SIG-M5 treated with dmso at 0.1 percent for 504 hours (cell line): ENCODE data around the gene TRAM2.

Source experiments
- DNase-seq: peaks from one replicate; lab custom pipeline; 2025; ENCODE audit not compliant: unreplicated experiment; lab: John Stamatoyannopoulos, UW

The TRAM2 gene

DNA sequence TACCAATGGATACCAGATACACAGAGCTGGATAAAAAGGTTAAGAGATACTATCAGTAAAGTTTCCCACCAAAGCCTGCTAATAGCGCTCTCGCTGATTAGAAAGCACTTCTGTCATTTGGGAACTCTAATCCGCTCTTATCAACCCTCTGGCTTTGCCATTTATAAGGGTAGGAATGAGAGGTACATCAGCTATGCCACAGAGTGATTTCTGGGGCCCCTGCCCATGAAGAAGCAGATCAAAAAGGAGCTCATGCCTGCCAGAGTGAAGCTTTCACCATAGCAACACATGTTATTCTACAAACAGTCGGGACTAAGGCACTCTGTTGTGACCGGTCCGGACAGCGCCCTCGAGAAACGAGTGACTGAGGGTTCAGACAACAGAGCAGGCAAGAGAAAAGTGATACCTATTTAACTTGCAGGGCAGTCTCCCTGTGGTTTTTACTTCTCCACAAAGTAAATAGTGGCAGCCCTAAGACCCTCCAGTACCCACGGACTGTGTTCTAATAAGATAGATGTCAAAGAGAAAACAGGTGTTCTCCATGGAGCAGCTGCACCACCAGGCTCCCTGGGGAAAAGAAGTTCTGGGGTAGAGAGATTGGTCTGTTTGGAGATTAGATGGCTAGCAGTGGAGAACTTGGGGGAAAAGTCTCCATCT, 5.6 kb downstream of the TRAM2 start:
- no peak for DNase-seq

GRCh38 chr6:52570291-52570700, 6.6 kb downstream of the TRAM2 start:
- DNase-seq, result no peak

DNA sequence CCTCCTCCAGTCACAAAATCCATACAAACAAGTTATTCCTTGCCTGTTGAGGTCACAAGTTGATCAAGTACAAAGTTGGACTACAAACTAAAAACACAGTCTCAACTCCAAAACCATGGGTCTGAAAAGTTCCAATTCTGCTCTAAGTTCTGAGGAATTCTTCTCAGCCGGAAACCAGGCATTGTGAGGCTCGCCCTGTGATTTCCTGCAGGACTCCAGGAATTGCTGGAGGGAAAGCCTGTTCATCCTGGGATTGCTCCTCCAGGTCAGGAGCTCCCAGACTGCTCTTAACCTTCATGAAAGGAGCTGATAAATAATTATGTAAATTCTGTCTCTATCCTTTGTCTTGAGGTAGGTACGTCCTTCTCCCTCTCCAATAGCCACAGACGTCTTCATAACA, 8.5 kb downstream of the TRAM2 start:
- DNase-seq, result no peak

- no peak for DNase-seq
These were observed 10.0 kb downstream of the TRAM2 start for GRCh38 chr6:52566853-52567279.

- DNase-seq, result no peak
These were observed 10.7 kb downstream of the TRAM2 start for GRCh38 chr6:52566201-52566600.

- DNase-seq, result no peak
These were observed 12.0 kb downstream of the TRAM2 start for GRCh38 chr6:52564856-52565255.

DNA sequence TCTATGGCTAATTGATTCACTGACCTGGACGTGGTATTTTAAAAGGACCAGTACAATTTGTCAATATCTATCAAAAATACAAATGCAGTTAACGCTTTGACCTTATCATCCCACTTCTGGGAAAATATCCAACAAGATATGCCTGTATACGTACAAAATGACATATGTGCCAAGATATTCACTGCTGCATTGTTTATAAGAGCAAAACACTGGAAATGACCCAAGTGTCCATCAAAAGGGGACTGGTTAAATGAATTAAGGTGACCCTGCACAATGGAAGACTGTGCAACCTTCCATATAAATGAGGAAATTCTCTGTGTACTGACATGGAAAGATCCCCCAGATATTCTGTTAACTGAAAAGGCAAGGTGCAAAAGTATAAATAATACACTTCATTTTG, 13.9 kb downstream of the TRAM2 start:
- DNase-seq, result no peak

- DNase-seq, result no peak
These were observed 16.4 kb downstream of the TRAM2 start for GRCh38 chr6:52560462-52560861.

DNA sequence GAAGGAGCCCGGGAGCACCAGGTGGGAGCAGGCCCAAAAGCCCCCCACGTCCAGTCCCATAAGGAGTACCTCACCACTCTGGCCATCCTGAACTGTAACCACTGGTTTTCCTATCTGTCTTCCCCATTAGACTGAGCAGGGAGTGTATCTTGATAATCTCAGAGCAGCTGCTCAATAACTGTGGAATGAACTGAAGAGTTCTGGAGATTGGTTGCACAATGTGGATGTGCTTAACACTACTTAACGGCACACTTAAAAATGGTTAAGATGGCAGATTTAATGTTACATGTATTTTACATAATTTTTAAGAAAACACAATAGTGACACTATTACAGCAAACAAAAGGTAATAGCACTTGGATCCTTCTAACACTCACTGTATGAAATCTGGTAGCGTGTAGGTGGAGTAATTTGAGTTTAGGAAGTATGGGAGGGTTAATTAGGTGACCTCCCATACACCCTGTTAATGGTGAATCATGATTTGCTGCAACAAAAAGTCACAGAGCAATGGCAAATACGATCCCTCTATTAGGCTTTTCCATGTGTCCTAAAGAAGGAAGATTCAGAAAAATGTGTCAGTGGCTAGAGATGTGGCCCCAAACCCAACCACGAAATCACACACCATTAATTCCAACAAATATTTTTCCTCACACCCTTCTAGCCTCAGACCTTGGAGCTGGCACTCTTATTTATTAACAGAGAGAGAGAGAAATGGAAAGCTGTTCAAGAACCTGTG, 18.4 kb downstream of the TRAM2 start:
- no peak for DNase-seq

DNA sequence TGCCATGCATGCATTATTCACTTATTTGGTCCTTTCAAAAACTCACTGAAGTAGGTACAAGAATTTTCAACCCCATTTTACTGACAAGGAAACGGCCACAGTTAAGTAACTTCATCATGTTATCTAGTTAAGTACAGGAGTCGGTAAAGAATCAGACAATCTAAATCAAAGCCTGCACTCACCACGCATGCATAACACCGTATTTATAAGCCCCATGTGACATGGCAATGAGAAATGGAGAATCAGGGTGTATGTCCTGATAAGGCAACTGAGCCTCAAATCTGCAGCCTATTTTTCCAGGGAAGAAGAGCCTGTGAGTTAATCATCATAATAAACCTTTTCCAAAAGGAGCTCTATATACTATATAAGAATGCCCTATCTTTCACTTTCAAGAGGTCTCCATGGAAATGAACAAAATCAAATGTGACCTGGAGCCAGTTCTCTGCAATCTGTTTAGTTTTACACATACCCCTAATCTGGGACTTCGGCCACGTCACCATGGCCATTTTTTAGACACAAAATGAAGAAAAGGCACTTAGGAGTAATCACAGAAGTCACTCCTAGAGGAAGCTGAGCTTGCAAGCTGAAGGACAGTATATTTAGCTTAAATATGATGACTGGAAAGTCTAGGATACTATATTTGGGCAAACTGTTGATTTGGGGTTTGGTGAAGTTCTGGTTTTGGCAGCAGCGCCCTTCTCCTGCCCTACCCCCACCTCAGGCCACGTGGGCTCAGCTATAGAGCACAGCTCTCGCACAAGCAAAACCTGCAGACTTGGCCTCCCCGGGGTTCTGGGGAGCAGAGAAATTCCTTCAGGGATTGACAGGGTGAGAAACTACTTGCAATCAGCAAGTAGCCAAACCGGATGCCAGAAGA, 19.2 kb downstream of the TRAM2 start:
- DNase-seq, result no peak

DNA sequence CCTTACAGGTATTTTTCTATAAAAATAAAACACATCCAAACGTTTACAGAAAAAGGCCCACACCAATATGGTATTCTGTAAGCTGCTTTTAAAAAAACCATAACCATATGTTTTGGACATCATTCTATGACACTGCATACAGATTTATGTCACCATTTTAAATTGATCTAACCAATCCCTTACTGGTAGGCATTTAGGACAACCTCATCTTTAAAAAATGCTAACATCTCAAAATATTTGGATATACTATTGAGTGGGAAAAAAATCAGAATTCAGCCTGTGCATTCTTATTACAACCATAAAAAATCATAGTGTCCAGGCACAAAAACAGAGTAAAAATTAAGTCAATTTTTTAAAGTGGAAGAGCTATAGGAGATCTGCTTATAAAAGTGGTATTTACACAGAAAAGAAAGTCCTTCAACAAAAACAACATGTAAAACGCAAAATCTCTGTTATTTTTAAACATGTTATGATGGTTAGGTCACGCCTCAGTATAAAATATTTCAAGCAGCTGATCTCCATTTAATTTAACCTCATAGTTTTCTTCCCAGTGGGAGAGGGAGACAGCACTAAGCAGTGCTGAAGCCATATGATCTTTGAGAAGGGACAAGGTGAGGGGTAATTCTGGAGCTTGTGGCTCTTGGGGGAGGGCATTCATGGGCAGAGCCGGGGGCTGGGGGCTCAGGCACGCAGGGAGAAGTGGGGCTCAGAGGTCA, 21.2 kb downstream of the TRAM2 start:
- DNase-seq, result no peak

DNA sequence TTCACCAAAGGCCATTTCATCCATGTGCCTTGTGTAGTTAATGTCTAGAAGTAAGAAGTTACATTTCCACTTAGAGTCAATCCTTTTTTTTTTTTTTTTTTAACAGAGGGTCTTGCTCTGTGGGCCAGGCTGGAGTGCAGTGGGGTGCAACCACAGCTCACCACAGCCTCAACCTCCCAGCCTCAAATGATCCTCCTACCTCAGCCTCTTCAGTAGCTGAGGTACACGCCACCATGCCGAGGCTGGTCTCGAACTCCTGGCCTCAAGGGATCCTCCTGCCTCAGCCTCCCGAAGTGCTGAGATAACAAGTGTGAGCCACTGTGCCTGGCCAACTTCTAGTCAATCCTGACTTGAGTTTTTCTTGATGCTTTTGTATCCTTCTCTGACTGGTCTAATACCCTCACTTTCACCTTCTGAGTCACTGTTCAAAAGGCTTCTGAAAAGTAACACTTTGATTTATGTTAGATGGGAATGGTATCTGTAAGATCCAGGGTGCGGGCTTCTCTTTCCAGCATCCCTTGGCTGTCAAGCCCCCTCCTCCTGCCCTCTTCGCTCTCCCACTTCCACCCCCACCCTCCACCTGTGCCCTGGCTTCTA, 22.1 kb downstream of the TRAM2 start:
- no peak for DNase-seq

DNA sequence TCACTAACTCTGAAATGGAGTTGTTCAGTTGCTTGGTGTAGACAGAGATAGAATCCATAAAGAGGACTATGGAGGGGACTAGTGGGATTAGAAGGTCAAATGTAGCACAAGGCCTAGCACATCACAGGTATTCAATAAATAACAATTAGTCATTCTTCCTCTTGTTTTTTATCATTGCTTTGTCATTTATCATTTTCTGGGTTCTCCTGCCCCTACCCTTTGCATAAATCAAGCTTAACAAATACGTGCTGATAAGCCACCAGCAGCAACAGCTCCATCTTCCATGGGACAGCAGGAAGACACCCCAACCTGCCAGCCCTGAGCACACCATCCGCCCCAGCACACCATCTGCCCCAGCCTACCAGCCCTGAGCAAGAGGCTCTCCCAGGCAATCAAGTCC, 23.1 kb downstream of the TRAM2 start:
- no peak for DNase-seq

- no peak for DNase-seq
These were observed 23.7 kb downstream of the TRAM2 start for GRCh38 chr6:52553158-52553557.

DNA sequence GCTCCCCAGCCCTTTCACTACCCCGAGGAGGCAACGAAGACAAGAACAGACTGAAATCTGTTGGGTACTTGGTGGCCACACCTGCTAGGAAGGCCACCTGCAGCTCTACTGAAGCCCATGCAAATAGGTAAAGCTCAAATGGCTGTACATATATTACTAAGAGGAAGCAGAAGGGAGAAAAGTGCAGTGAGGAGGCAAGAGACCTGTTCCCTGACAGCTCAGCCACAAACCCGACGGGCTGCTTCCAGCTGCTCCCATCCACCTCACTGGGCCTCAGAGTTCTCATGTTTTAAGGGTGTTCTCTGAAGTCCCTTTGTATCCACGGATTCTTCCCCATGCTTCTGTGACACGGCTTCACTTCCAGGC, 24.6 kb downstream of the TRAM2 start:
- no peak for DNase-seq

DNA sequence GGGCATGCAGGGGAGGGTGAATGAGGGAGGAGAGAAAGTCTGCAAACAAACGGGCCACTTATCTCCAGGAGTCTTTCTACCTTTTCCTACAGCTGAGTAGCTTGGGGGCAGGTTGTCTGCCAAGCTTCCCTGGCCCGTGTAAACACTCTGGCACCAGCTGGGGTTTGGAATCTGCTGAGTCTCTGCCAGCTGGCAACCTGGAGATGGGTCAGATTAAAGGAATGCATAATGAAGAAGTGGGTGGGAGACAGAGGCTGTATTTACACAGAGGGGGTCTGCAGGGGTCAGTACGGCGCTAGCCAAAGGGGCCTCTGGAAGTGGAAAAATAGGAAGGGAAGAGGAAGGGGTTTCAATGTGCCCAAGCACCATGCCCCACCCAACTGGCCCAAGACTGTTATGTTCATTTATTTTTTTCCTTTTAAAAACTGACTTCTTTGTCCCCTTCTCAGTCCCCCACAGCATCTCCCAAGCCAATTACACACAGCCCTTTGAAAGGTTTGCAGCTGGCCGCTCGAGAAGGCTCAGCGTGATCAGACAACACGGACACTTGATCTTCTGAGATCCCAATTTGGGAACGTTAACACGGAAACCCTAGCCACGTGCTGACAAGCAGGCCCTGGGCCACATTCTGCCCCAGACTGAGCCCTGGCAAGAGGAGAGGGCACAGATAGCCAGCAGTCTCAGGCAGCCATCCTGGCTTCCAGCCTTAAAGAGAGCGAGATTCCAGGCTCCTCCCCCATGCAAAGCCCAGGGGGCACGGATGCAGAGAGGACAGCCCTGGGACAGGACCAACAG, 25.2 kb downstream of the TRAM2 start:
- no peak for DNase-seq

- DNase-seq, result no peak
These were observed 26.0 kb downstream of the TRAM2 start for GRCh38 chr6:52550870-52551269.

DNA sequence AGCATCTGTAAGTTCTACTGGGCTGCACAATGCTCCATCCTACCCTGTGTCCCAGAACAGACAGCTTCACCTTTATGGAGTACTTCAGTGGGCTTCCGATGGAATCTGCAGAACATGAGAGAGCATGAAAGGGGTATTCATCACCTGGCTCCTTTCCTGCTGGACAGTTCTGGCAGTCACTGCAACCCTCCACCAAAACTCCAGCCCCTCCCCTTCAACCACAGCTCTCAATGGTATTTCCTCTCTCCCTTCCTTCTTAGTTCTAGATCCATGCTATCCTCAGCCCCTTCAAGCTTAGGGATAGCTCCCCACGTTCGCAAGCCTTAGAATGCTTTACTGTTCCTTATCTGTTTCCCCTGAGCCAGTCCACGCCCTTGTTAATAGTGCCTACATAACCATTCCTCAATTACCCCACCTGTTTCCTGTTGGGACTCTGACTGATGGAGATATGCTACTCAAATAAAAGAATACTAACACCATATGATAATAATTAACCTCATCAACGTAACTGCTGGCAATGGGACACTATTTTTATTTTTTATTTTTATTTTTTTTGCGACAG, 26.8 kb downstream of the TRAM2 start:
- no peak for DNase-seq

GRCh38 chr6:52549428-52549827, 27.4 kb downstream of the TRAM2 start:
- DNase-seq, result no peak

DNA sequence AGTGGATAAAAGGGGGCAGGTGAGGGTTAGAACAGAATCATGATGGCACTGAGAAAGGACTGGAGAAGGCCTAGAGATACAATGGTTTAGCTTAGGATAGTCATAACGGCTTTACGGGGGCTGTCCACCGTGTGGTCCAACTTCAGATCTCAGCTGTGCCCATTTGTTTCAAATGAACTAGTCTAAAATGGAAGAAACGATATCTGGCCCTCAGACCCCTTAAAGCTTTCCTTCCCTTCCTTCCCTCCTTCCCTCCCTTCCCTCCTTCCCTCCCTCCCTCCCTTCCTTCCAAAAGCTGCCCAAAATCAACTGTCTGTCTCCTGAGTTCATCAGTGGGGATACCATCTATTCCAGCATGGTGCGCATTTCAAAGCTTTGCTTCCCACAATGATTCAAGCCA, 27.9 kb downstream of the TRAM2 start:
- DNase-seq, result no peak
